A673 (cell line): Measurements from ENCODE around the gene CEP95. TPM values are rescaled to one million over a fixed set of nuclear protein-coding genes. Genes with fewer than 3 reads are reported as not detected.
A peak's percentile ranks its signal among the peaks of the same experiment; 100 is the strongest.

ENCODE experiments used
- BruUV-seq: library from RNA; stranded (reverse); fragments of 400-500 nt; replicated peaks from 2 replicates; lab custom pipeline; 2021; lab: Mats Ljungman, UMichigan
- CTCF ChIA-PET: fragments of 300-600 bp; sonication (Branson Sonifier 250); formaldehyde crosslinking; loops from one replicate; lab custom pipeline; 2022; ENCODE audit warnings: antibody characterized with exemption; lab: Charles Lee
- POLR2A ChIA-PET: fragments of 300-600 bp; sonication (Branson Sonifier 250); formaldehyde crosslinking; loops from one replicate; lab custom pipeline; 2022; ENCODE audit warnings: antibody characterized with exemption; ENCODE audit not compliant: low non-redundant PET; lab: Charles Lee
- DNase-seq: peaks from one replicate; pipeline ENCODE4 v3.0.0-alpha.2; 2015; ENCODE audit warnings: low spot score
- H3K27ac ChIP-seq: fragments of 200-600 bp; sonication (generic); 2 replicates; pipeline ENCODE4 v1.5.1; 2016; ENCODE audit warnings: mixed run types, low read depth, mild to moderate bottlenecking, mixed read lengths, antibody characterized with exemption, low read length; ENCODE audit not compliant: poor library complexity, severe bottlenecking
- H3K27me3 ChIP-seq: fragments of 200-600 bp; sonication (generic); replicated peaks from 2 replicates; pipeline ENCODE4 v1.6.1; 2017; ENCODE audit warnings: mixed run types, low read depth, mild to moderate bottlenecking, mixed read lengths, antibody characterized with exemption, low read length; ENCODE audit not compliant: insufficient read depth, poor library complexity
- H3K36me3 ChIP-seq: fragments of 200-600 bp; sonication (generic); 2 replicates; pipeline ENCODE4 v1.6.1; 2016; ENCODE audit warnings: mixed run types, mild to moderate bottlenecking, mixed read lengths, antibody characterized with exemption, low read length; ENCODE audit not compliant: insufficient read depth, poor library complexity, severe bottlenecking
- H3K4me1 ChIP-seq: fragments of 200-600 bp; sonication (generic); 2 replicates; pipeline ENCODE4 v1.6.1; 2017; ENCODE audit warnings: mixed run types, mild to moderate bottlenecking, mixed read lengths, antibody characterized with exemption, low read length; ENCODE audit not compliant: insufficient read depth, poor library complexity, severe bottlenecking
- H3K4me3 ChIP-seq: fragments of 200-600 bp; sonication (generic); 2 replicates; pipeline ENCODE4 v1.5.1; 2016; ENCODE audit warnings: low read depth, mixed run types, mild to moderate bottlenecking, mixed read lengths, low read length; ENCODE audit not compliant: poor library complexity, severe bottlenecking
- H3K9me3 ChIP-seq: fragments of 200-600 bp; sonication (generic); 2 replicates; pipeline ENCODE4 v1.6.1; 2016; ENCODE audit warnings: mixed run types, low read depth, mild to moderate bottlenecking, mixed read lengths, antibody characterized with exemption, low read length; ENCODE audit not compliant: poor library complexity, severe bottlenecking
- CTCF ChIP-seq: fragments of 300-800, 200-600 bp; sonication (generic); conservative IDR thresholded peaks from 2 replicates; pipeline ENCODE4 v1.5.1; 2017; ENCODE audit warnings: low read depth, mild to moderate bottlenecking, antibody characterized with exemption, low read length, moderate library complexity, mixed read lengths
- EZH2 ChIP-seq: fragments of 200-600 bp; sonication (generic); IDR thresholded peaks from 2 replicates; pipeline ENCODE4 v1.6.1; 2017; ENCODE audit warnings: borderline replicate concordance, low read depth, mild to moderate bottlenecking, mixed read lengths, antibody characterized with exemption, low read length; ENCODE audit not compliant: poor library complexity, severe bottlenecking
- intact Hi-C: fragments of 100-400 bp; cut with micrococcal nuclease; formaldehyde crosslinking; loops from one replicate; pipeline ENCODE4 v1.10.0; 2022; ENCODE audit not compliant: unreplicated experiment
- total RNA-seq: library from RNA; stranded (reverse); gene quantifications from 2 replicates; pipeline ENCODE4 v1.2.3, GENCODE V29; 2021

The CEP95 gene
- total RNA-seq, 1 experiment from 2014 or later = 66.8 TPM

- Histone ChIP-seq H3K27me3 (no peaks in the 10 kb centered on the region), H3K9me3 (no peaks in the 10 kb centered on the region), H3K36me3 (peaks cover 48% of the 10 kb centered on the region), H3K27ac (no peak overlapping the region), H3K4me3 (no peak overlapping the region), H3K4me1 (no peaks in the 10 kb centered on the region)
- no peak for DNase-seq
- intact Hi-C loops = no loop called here
- no peak for TF ChIP-seq EZH2
- no peak for TF ChIP-seq CTCF
- CTCF ChIA-PET = no interaction called here
- POLR2A ChIA-PET = interaction anchor here (0.7 kb wide), 1 partner anchor 18 kb away, joined by 3 read pairs; no protein-coding TSS in a partner anchor
- BruUV-seq = no TSS peak
These were observed 22.4 kb upstream of the CEP95 start for GRCh38 chr17:64484380-64484779.

- Histone ChIP-seq H3K27ac (no peak overlapping the region), H3K36me3 (peaks cover 75% of the 10 kb centered on the region), H3K4me3 (no peak overlapping the region), H3K4me1 (no peaks in the 10 kb centered on the region), H3K27me3 (no peaks in the 10 kb centered on the region), H3K9me3 (no peaks in the 10 kb centered on the region)
- DNase-seq = no peak
- ChIA-PET POLR2A (no interaction called here), CTCF (no interaction called here)
- intact Hi-C loops = no loop called here
- no TSS peak for BruUV-seq
- no peak for TF ChIP-seq CTCF
- TF ChIP-seq EZH2 = no peak
These were observed 18.5 kb upstream of the CEP95 start for GRCh38 chr17:64488301-64488700.

- POLR2A ChIA-PET = no interaction called here
- no peak overlapping the region for H3K27ac ChIP-seq
- H3K4me3 ChIP-seq = no peak overlapping the region
- intact Hi-C loops = no loop called here
- DNase-seq = no peak
- H3K36me3 ChIP-seq = peaks cover 65% of the 10 kb centered on the region
- no peaks in the 10 kb centered on the region for H3K27me3 ChIP-seq
- H3K4me1 ChIP-seq = peaks cover 11% of the 10 kb centered on the region
- no TSS peak for BruUV-seq
- CTCF ChIA-PET = interaction anchor here (0.7 to 1.6 kb wide), 2 partner anchors 62 to 72 kb away, joined by 4 to 20 read pairs; no protein-coding TSS in a partner anchor
- TF ChIP-seq EZH2 (no peak), CTCF (peak; percentile 64)
- H3K9me3 ChIP-seq = no peaks in the 10 kb centered on the region
These were observed 15.5 kb upstream of the CEP95 start for GRCh38 chr17:64491034-64491860.
